NB4 (cell line): ENCODE measurements around the gene CAMK2G.
"Not testable (repeated sequence)": the region's sequence is repeated elsewhere in the genome, so short reads cannot be mapped to it uniquely, and the experiment has no call there.

Source experiments
- DNase-seq: peaks from one replicate; pipeline ENCODE4 v3.0.0; 2010; ENCODE audit warnings: low read depth
- H3K4me3 ChIP-seq: one replicate; pipeline ENCODE4 v1.5.1; 2011; ENCODE audit warnings: mild to moderate bottlenecking, low read depth, low read length, moderate library complexity
- CTCF ChIP-seq: IDR thresholded peaks from one replicate; pipeline ENCODE4 v1.5.1; 2012; ENCODE audit warnings: low read depth, low read length
- MAX ChIP-seq: IDR thresholded peaks from 2 replicates; pipeline ENCODE4 v1.6.1; 2011; ENCODE audit warnings: low read depth, low read length
- MYC ChIP-seq: IDR thresholded peaks from 2 replicates; pipeline ENCODE4 v1.6.1; 2011; ENCODE audit warnings: low read depth, low read length
- POLR2A ChIP-seq: IDR thresholded peaks from 2 replicates; pipeline ENCODE4 v1.6.1; 2011; ENCODE audit warnings: mild to moderate bottlenecking; ENCODE audit not compliant: insufficient read length; ENCODE audit errors: extremely low read depth

The CAMK2G gene

GRCh38 chr10:73898730-73899410, 24.5 kb upstream of the CAMK2G start:
- H3K4me3 ChIP-seq, result no peak overlapping the region
- TF ChIP-seq CTCF, result no peak
- no peak for TF ChIP-seq POLR2A
- no peak for TF ChIP-seq MAX
- no peak for TF ChIP-seq MYC
- DNase-seq, result no peak

- DNase-seq, result no peak
- no peak for TF ChIP-seq POLR2A
- no peak for TF ChIP-seq MYC
- no peak for TF ChIP-seq CTCF
- TF ChIP-seq MAX, result no peak
- no peak overlapping the region for H3K4me3 ChIP-seq
These were observed 23.3 kb upstream of the CAMK2G start for GRCh38 chr10:73897693-73898092.

- not testable (repeated sequence) for DNase-seq
These were observed 21.0 kb upstream of the CAMK2G start for GRCh38 chr10:73895381-73895780.

GRCh38 chr10:73894245-73894971, 20.1 kb upstream of the CAMK2G start:
- TF ChIP-seq CTCF (no peak), MYC (no peak), MAX (no peak), POLR2A (no peak)
- no peak for DNase-seq

More at GRCh38 chr10:73895381-73895780, 21.0 kb upstream of the CAMK2G start:
- H3K4me3 ChIP-seq, result not testable (repeated sequence)

GRCh38 chr10:73893426-73893825, 19.1 kb upstream of the CAMK2G start:
- no peak for DNase-seq
- TF ChIP-seq MAX (no peak), MYC (no peak)
- no peak overlapping the region for H3K4me3 ChIP-seq

More at GRCh38 chr10:73894245-73894971, 20.1 kb upstream of the CAMK2G start:
- no peak overlapping the region for H3K4me3 ChIP-seq

GRCh38 chr10:73892310-73893030, 18.1 kb upstream of the CAMK2G start:
- TF ChIP-seq CTCF, result no peak
- TF ChIP-seq POLR2A, result no peak
- no peak for TF ChIP-seq MYC
- no peak for TF ChIP-seq MAX
- no peak overlapping the region for H3K4me3 ChIP-seq
- DNase-seq, result no peak
